AG04449 (cell line): ENCODE data around the gene VWA5A.

Experiments used
- CTCF ChIA-PET: fragments of 350-600 bp; formaldehyde crosslinking; extraction: SDS; loops from one replicate; lab custom pipeline; 2021; ENCODE audit warnings: antibody characterized with exemption; lab: Yijun Ruan, JAX
- POLR2A ChIA-PET: fragments of 400-600, 350-600 bp; formaldehyde crosslinking; extraction: SDS; loops from one replicate; lab custom pipeline; 2020; ENCODE audit warnings: antibody characterized with exemption, inconsistent platforms; lab: Yijun Ruan, JAX
- DNase-seq: peaks from one replicate; pipeline ENCODE4 v3.0.0-alpha.2; 2010; ENCODE audit warnings: low read depth, low spot score
- H3K4me3 ChIP-seq: 2 replicates; pipeline ENCODE4 v1.5.1; 2011; ENCODE audit warnings: low read depth, mild to moderate bottlenecking, control low read depth, low read length
- CTCF ChIP-seq: IDR thresholded peaks from one replicate; pipeline ENCODE4 v1.5.1; 2011; ENCODE audit warnings: mild to moderate bottlenecking, moderate library complexity, low read length, control low read depth, inconsistent platforms; ENCODE audit not compliant: insufficient read depth; ENCODE audit errors: missing control alignments

VWA5A gene

GRCh38 chr11:124101737-124102136, 13.5 kb upstream of the VWA5A start:
- no peak for TF ChIP-seq CTCF
- DNase-seq = no peak
- ChIA-PET POLR2A (no interaction called here), CTCF (no interaction called here)
- no peak overlapping the region for H3K4me3 ChIP-seq

- POLR2A ChIA-PET = no interaction called here
- CTCF ChIA-PET = no interaction called here
- TF ChIP-seq CTCF = no peak
- DNase-seq = no peak
- H3K4me3 ChIP-seq = no peak overlapping the region
Observed at GRCh38 chr11:124108156-124108555, 7.1 kb upstream of the VWA5A start.

GRCh38 chr11:124109377-124109776, 5.9 kb upstream of the VWA5A start:
- ChIA-PET CTCF (interaction anchor here (1.0 to 1.2 kb wide), 2 partner anchors 38 to 87 kb away, joined by 3 to 4 read pairs; no protein-coding TSS in a partner anchor), POLR2A (no interaction called here)
- H3K4me3 ChIP-seq = no peak overlapping the region
- DNase-seq = no peak
- TF ChIP-seq CTCF = no peak

- TF ChIP-seq CTCF = no peak
- ChIA-PET POLR2A (no interaction called here), CTCF (interaction anchor here (1.2 kb wide), 1 partner anchor 38 kb away, joined by 4 read pairs; no protein-coding TSS in a partner anchor)
- DNase-seq = no peak
- no peak overlapping the region for H3K4me3 ChIP-seq
Observed at GRCh38 chr11:124110201-124110600, 5.0 kb upstream of the VWA5A start.

- TF ChIP-seq CTCF = no peak
- CTCF ChIA-PET = interaction anchor here (0.8 kb wide), 1 partner anchor 42 kb away, joined by 3 read pairs; no protein-coding TSS in a partner anchor
- no peak overlapping the region for H3K4me3 ChIP-seq
- DNase-seq = no peak
- POLR2A ChIA-PET = no interaction called here
Observed at GRCh38 chr11:124113890-124114289, 1.4 kb upstream of the VWA5A start.

- no peak for TF ChIP-seq CTCF
- POLR2A ChIA-PET = no interaction called here
- CTCF ChIA-PET = interaction anchor here (0.8 to 1.8 kb wide), 4 partner anchors 10 to 79 kb away, joined by 3 to 8 read pairs (median 4); no protein-coding TSS in a partner anchor
- H3K4me3 ChIP-seq = peak overlapping the region; percentile 71
- no peak for DNase-seq
Observed at GRCh38 chr11:124115782-124116616, 749 bp downstream of the VWA5A start.
